ENCODE results near the gene PPFIA3.
A peak's percentile ranks its signal among the peaks of the same experiment; 100 is the strongest.

- TF ChIP-seq SMAD3 (CRISPR knock-in tag; IDR thresholded peaks at IDR 0.05; ENCODE audit: borderline replicate concordance) (0 out of 2 replicates have a peak, but pooled peaks have one; percentile 26), ZBTB43 (CRISPR knock-in tag; IDR thresholded peaks at IDR 0.05) (peak; percentile 95)
Measured at GRCh38 chr19:49085020-49085867, 34.1 kb upstream of the PPFIA3 start, which contains the start of gene SNRNP70.
